HEK293 (cell line): ENCODE results near the gene BCKDHA.

ENCODE experiments used
- REST ChIP-seq: fragments of 450-650 bp; formaldehyde crosslinking; IDR thresholded peaks from 2 replicates; pipeline ENCODE4 v1.5.1; 2016; ENCODE audit warnings: missing biosample characterization, missing genetic modification characterization
- ZBTB17 ChIP-seq: fragments of 450-650 bp; formaldehyde crosslinking; IDR thresholded peaks from 2 replicates; pipeline ENCODE4 v1.5.1; 2016; ENCODE audit warnings: missing biosample characterization, missing genetic modification characterization
- ZFP69B ChIP-seq: fragments of 450-650 bp; formaldehyde crosslinking; IDR thresholded peaks from 2 replicates; pipeline ENCODE4 v1.5.1; 2016; ENCODE audit warnings: missing biosample characterization, missing genetic modification characterization
- ZNF169 ChIP-seq: fragments of 450-650 bp; formaldehyde crosslinking; IDR thresholded peaks from 2 replicates; pipeline ENCODE4 v1.5.1; 2016; ENCODE audit warnings: missing biosample characterization, missing genetic modification characterization
- ZNF548 ChIP-seq: fragments of 450-650 bp; formaldehyde crosslinking; IDR thresholded peaks from 2 replicates; pipeline ENCODE4 v1.5.1; 2016; ENCODE audit warnings: missing biosample characterization, missing genetic modification characterization
- TF ChIP-seq, protein P1 (sequence below): fragments of 450-650 bp; formaldehyde crosslinking; IDR thresholded peaks from 2 replicates; pipeline ENCODE4 v1.5.1; 2016; ENCODE audit warnings: missing biosample characterization, missing genetic modification characterization
- TF ChIP-seq, protein P2 (sequence below): fragments of 450-650 bp; formaldehyde crosslinking; IDR thresholded peaks from 2 replicates; pipeline ENCODE4 v1.5.1; 2016; ENCODE audit warnings: missing biosample characterization, missing genetic modification characterization

DNA sequence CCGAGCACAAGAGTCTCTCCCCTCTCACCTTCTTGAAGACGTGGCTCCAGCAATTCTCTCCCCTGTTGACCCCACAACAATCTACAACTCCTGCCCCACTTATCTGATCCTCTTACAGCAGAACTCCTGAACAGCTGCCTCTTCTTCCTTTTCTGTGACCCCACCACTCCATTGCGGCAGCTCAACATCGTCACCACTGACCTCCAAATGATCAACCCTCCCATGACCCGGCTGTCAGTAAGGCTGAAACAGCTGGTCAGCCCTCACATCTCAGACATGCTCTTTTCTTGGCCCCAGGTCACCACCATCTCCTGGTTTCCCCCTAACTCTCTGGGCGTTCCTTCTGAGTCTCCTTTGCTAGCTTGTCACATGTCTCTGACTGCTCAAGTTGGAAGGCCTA lies 2.3 kb upstream of the BCKDHA start:
- TF ChIP-seq ZBTB17 (tag by site-specific recombination) (no peak), REST (tag by site-specific recombination) (no peak), ZNF548 (tag by site-specific recombination) (no peak), ZNF169 (no peak), ZFP69B (tag by site-specific recombination) (no peak)
- TF ChIP-seq, protein P1, sequence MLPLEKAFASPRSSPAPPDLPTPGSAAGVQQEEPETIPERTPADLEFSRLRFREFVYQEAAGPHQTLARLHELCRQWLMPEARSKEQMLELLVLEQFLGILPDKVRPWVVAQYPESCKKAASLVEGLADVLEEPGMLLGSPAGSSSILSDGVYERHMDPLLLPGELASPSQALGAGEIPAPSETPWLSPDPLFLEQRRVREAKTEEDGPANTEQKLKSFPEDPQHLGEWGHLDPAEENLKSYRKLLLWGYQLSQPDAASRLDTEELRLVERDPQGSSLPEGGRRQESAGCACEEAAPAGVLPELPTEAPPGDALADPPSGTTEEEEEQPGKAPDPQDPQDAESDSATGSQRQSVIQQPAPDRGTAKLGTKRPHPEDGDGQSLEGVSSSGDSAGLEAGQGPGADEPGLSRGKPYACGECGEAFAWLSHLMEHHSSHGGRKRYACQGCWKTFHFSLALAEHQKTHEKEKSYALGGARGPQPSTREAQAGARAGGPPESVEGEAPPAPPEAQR (tag by site-specific recombination), result no peak
- TF ChIP-seq, protein P2, sequence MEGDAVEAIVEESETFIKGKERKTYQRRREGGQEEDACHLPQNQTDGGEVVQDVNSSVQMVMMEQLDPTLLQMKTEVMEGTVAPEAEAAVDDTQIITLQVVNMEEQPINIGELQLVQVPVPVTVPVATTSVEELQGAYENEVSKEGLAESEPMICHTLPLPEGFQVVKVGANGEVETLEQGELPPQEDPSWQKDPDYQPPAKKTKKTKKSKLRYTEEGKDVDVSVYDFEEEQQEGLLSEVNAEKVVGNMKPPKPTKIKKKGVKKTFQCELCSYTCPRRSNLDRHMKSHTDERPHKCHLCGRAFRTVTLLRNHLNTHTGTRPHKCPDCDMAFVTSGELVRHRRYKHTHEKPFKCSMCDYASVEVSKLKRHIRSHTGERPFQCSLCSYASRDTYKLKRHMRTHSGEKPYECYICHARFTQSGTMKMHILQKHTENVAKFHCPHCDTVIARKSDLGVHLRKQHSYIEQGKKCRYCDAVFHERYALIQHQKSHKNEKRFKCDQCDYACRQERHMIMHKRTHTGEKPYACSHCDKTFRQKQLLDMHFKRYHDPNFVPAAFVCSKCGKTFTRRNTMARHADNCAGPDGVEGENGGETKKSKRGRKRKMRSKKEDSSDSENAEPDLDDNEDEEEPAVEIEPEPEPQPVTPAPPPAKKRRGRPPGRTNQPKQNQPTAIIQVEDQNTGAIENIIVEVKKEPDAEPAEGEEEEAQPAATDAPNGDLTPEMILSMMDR, result no peak
